B cell (primary cell): ENCODE results near the gene UMODL1.

Experiments
- CTCF ChIP-seq: fragments of 200-600 bp; IDR thresholded peaks from one replicate; pipeline ENCODE4 v1.8.0; 2022; ENCODE audit warnings: antibody characterized with exemption, mild to moderate bottlenecking
- EZH2 ChIP-seq: IDR thresholded peaks from 2 replicates; pipeline ENCODE4 v1.6.1; 2012; ENCODE audit warnings: borderline replicate concordance, low read depth, mild to moderate bottlenecking, moderate library complexity, low read length; ENCODE audit not compliant: insufficient read depth, poor library complexity, severe bottlenecking

GRCh38 chr21:42060166-42060565 lies 11.0 kb upstream of the UMODL1 start:
- TF ChIP-seq CTCF (no peak), EZH2 (no peak)
